HEK293 (cell line): ENCODE data around the gene PPID.

ENCODE experiments used
- CTCF ChIA-PET: fragments of 350-600 bp; formaldehyde crosslinking; extraction: SDS; loops from one replicate; lab custom pipeline; 2021; ENCODE audit warnings: antibody characterized with exemption; lab: Yijun Ruan, JAX
- POLR2A ChIA-PET: fragments of 300-600 bp; formaldehyde crosslinking; extraction: SDS; loops from one replicate; lab custom pipeline; 2020; ENCODE audit warnings: antibody characterized with exemption, inconsistent platforms; lab: Yijun Ruan, JAX
- H3K27ac ChIP-seq: fragments of 200-500 bp; sonication (Bioruptor generic); 2 replicates; pipeline ENCODE4 v1.5.1; 2014; ENCODE audit warnings: low read depth, low read length, control low read depth, inconsistent platforms; ENCODE audit errors: extremely low read depth
- H3K36me3 ChIP-seq, 2 experiments: fragments of 200-500 bp in 1 of 2; sonication (Bioruptor generic) in 1 of 2; 1 replicate in 1 of 2; 2 replicates in 1 of 2; pipeline ENCODE4 v1.5.1; 2014 to 2017; ENCODE audit warnings: inconsistent platforms in 2 of 2, low read length in 2 of 2; ENCODE audit not compliant: control insufficient read depth in 2 of 2, insufficient read depth in 1 of 2
- H3K4me1 ChIP-seq: fragments of 200-500 bp; sonication (Bioruptor generic); 2 replicates; pipeline ENCODE4 v1.5.1; 2014; ENCODE audit warnings: mild to moderate bottlenecking, low read length, inconsistent platforms; ENCODE audit not compliant: control insufficient read depth, insufficient read depth
- H3K4me3 ChIP-seq: 2 replicates; pipeline ENCODE4 v1.5.1; 2011; ENCODE audit warnings: low read depth, mild to moderate bottlenecking, control low read depth, low read length, moderate library complexity
- H3K9me3 ChIP-seq: fragments of 200-500 bp; sonication (Bioruptor generic); 2 replicates; pipeline ENCODE4 v1.5.1; 2014; ENCODE audit warnings: low read depth, low read length, inconsistent platforms; ENCODE audit not compliant: control insufficient read depth, insufficient read depth
- EGR2 ChIP-seq: fragments of 450-650 bp; formaldehyde crosslinking; IDR thresholded peaks from 2 replicates; pipeline ENCODE4 v1.5.1; 2016; ENCODE audit warnings: low read depth, missing biosample characterization, missing genetic modification characterization
- SCRT2 ChIP-seq: fragments of 450-650 bp; formaldehyde crosslinking; IDR thresholded peaks from 2 replicates; pipeline ENCODE4 v1.5.1; 2016; ENCODE audit warnings: missing biosample characterization, missing genetic modification characterization
- ZBTB1 ChIP-seq: fragments of 450-650 bp; formaldehyde crosslinking; IDR thresholded peaks from 2 replicates; pipeline ENCODE4 v1.5.1; 2016; ENCODE audit warnings: missing biosample characterization, missing genetic modification characterization
- ZBTB21 ChIP-seq: fragments of 450-650 bp; formaldehyde crosslinking; IDR thresholded peaks from 2 replicates; pipeline ENCODE4 v1.5.1; 2017; ENCODE audit warnings: missing biosample characterization, missing genetic modification characterization
- ZBTB26 ChIP-seq: fragments of 450-650 bp; formaldehyde crosslinking; optimal IDR thresholded peaks from 2 replicates; pipeline ENCODE3; 2016; ENCODE audit warnings: missing biosample characterization, mild to moderate bottlenecking, missing genetic modification characterization
- ZEB2 ChIP-seq: fragments of 450-650 bp; formaldehyde crosslinking; IDR thresholded peaks from 2 replicates; pipeline ENCODE4 v1.5.1; 2016; ENCODE audit warnings: missing biosample characterization, missing genetic modification characterization
- ZNF24 ChIP-seq: fragments of 450-650 bp; formaldehyde crosslinking; IDR thresholded peaks from 2 replicates; pipeline ENCODE4 v1.5.1; 2016; ENCODE audit warnings: missing biosample characterization, missing genetic modification characterization
- ZNF274 ChIP-seq, 2 experiments: fragments of 200-500 bp in 1 of 2; fragments of 450-650 bp in 1 of 2; sonication (Bioruptor generic) in 1 of 2; formaldehyde crosslinking in 1 of 2; IDR thresholded peaks; 2 replicates each; pipeline versions ENCODE4 v1.5.1 to v1.6.1; 2014 to 2016; ENCODE audit warnings: borderline replicate concordance in 1 of 2, inconsistent platforms in 1 of 2, low read length in 1 of 2, missing biosample characterization in 1 of 2, missing genetic modification characterization in 1 of 2
- ZNF433 ChIP-seq: fragments of 450-650 bp; formaldehyde crosslinking; IDR thresholded peaks from 2 replicates; pipeline ENCODE4 v1.5.1; 2016; ENCODE audit warnings: missing biosample characterization, missing genetic modification characterization, low read depth
- ZNF514 ChIP-seq: fragments of 450-650 bp; formaldehyde crosslinking; IDR thresholded peaks from 2 replicates; pipeline ENCODE4 v1.5.1; 2016; ENCODE audit warnings: missing biosample characterization, missing genetic modification characterization
- ZNF580 ChIP-seq: fragments of 450-650 bp; formaldehyde crosslinking; IDR thresholded peaks from 2 replicates; pipeline ENCODE4 v1.5.1; 2016; ENCODE audit warnings: missing biosample characterization, missing genetic modification characterization
- ZNF600 ChIP-seq: fragments of 450-650 bp; formaldehyde crosslinking; IDR thresholded peaks from 2 replicates; pipeline ENCODE4 v1.5.1; 2016; ENCODE audit warnings: missing biosample characterization, missing genetic modification characterization
- ZNF623 ChIP-seq: fragments of 450-650 bp; formaldehyde crosslinking; IDR thresholded peaks from 2 replicates; pipeline ENCODE4 v1.5.1; 2016; ENCODE audit warnings: missing biosample characterization, missing genetic modification characterization
- ZSCAN23 ChIP-seq: fragments of 450-650 bp; formaldehyde crosslinking; IDR thresholded peaks from 2 replicates; pipeline ENCODE4 v1.5.1; 2016; ENCODE audit warnings: missing biosample characterization, missing genetic modification characterization
- TF ChIP-seq, protein P1 (sequence below): fragments of 450-650 bp; formaldehyde crosslinking; IDR thresholded peaks from 2 replicates; pipeline ENCODE4 v1.5.1; 2016; ENCODE audit warnings: missing biosample characterization, missing genetic modification characterization
- TF ChIP-seq, protein P2 (sequence below): fragments of 450-650 bp; formaldehyde crosslinking; IDR thresholded peaks from 2 replicates; pipeline ENCODE4 v1.5.1; 2017; ENCODE audit warnings: missing biosample characterization, missing genetic modification characterization
- TF ChIP-seq, protein P3 (sequence below): fragments of 450-650 bp; formaldehyde crosslinking; IDR thresholded peaks from 2 replicates; pipeline ENCODE4 v1.5.1; 2016; ENCODE audit warnings: missing biosample characterization, missing genetic modification characterization
- TF ChIP-seq, protein P4 (sequence below): fragments of 450-650 bp; formaldehyde crosslinking; IDR thresholded peaks from 2 replicates; pipeline ENCODE4 v1.5.1; 2016; ENCODE audit warnings: missing biosample characterization, missing genetic modification characterization

The PPID gene

DNA sequence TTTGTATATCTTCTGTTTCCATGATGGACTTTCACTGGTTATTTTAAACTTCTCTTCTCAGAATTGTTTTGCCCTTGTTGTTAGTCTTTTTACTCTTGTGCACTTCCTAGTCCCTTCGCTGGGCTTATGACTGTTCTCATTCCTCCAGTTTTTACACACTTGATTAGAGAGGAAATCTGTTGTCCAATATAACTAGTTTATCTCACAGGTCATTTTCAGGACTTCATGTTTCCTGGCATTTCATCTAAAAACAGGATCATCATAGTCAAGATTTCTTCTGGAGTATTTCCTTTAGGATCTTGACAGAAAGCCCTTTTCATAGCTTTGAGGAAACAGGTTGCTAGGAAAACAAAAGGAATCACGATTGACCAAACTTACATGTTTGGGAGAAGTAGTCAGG lies 48.6 kb upstream of the PPID start:
- POLR2A ChIA-PET = no interaction called here
- Histone ChIP-seq H3K36me3 (no peaks in the 10 kb centered on the region), H3K27ac (no peak overlapping the region), H3K9me3 (no peaks in the 10 kb centered on the region), H3K4me1 (peaks cover 16% of the 10 kb centered on the region; the same call in 1 of the 2 replicates), H3K4me3 (no peak overlapping the region)
- CTCF ChIA-PET = no interaction called here
- TF ChIP-seq, protein P1, sequence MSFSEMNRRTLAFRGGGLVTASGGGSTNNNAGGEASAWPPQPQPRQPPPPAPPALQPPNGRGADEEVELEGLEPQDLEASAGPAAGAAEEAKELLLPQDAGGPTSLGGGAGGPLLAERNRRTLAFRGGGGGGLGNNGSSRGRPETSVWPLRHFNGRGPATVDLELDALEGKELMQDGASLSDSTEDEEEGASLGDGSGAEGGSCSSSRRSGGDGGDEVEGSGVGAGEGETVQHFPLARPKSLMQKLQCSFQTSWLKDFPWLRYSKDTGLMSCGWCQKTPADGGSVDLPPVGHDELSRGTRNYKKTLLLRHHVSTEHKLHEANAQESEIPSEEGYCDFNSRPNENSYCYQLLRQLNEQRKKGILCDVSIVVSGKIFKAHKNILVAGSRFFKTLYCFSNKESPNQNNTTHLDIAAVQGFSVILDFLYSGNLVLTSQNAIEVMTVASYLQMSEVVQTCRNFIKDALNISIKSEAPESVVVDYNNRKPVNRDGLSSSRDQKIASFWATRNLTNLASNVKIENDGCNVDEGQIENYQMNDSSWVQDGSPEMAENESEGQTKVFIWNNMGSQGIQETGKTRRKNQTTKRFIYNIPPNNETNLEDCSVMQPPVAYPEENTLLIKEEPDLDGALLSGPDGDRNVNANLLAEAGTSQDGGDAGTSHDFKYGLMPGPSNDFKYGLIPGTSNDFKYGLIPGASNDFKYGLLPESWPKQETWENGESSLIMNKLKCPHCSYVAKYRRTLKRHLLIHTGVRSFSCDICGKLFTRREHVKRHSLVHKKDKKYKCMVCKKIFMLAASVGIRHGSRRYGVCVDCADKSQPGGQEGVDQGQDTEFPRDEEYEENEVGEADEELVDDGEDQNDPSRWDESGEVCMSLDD = no peak
- TF ChIP-seq, protein P2, sequence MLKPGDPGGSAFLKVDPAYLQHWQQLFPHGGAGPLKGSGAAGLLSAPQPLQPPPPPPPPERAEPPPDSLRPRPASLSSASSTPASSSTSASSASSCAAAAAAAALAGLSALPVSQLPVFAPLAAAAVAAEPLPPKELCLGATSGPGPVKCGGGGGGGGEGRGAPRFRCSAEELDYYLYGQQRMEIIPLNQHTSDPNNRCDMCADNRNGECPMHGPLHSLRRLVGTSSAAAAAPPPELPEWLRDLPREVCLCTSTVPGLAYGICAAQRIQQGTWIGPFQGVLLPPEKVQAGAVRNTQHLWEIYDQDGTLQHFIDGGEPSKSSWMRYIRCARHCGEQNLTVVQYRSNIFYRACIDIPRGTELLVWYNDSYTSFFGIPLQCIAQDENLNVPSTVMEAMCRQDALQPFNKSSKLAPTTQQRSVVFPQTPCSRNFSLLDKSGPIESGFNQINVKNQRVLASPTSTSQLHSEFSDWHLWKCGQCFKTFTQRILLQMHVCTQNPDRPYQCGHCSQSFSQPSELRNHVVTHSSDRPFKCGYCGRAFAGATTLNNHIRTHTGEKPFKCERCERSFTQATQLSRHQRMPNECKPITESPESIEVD (tag by site-specific recombination) = 0 out of 2 replicates have a peak, but pooled peaks have one; percentile 27

DNA sequence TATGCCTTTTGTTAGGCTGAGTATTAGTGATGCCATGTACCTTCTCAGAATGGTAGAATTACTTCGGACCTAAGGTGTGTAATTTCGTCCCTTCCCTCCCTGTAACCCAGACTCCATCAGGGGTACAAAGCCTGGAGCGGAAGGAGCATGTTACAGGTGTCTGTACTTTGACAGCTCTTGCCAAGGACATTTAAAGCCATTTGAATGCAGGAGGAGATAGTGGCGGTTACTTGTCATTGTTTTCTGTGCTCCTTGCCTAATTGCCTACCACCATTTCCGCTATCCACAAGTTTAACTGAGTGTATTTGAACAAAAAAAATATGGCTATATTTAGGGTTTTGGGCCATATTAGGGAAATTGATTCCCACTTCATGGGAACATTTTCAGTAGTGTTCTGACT lies 47.5 kb upstream of the PPID start:
- TF ChIP-seq SCRT2 (peak; percentile 59; the same call in 1 of the 2 replicates), ZNF24 (no peak)
- Histone ChIP-seq H3K36me3 (no peaks in the 10 kb centered on the region), H3K27ac (no peak overlapping the region), H3K4me1 (peaks cover 15% of the 10 kb centered on the region; the same call in 1 of the 2 replicates), H3K4me3 (no peak overlapping the region; the same call in 1 of the 2 replicates), H3K9me3 (no peaks in the 10 kb centered on the region)
- ChIA-PET CTCF (interaction anchor here (0.5 kb wide), 1 partner anchor 129 kb away, joined by 4 read pairs; no protein-coding TSS in a partner anchor), POLR2A (no interaction called here)

- H3K9me3 ChIP-seq = no peaks in the 10 kb centered on the region
- H3K36me3 ChIP-seq = no peaks in the 10 kb centered on the region
- ChIA-PET POLR2A (interaction anchor here (1.0 to 1.2 kb wide), 2 partner anchors 41 to 99 kb away, joined by 4 to 5 read pairs; no protein-coding TSS in a partner anchor), CTCF (interaction anchor here (0.7 to 1.5 kb wide), 3 partner anchors 13 to 84 kb away, joined by 3 to 4 read pairs (median 3); no protein-coding TSS in a partner anchor)
- peak overlapping the region; percentile 75 for H3K4me3 ChIP-seq
- peaks cover 7% of the 10 kb centered on the region; the same call in 1 of the 2 replicates for H3K4me1 ChIP-seq
- peak overlapping the region; percentile 81; the same call in 1 of the 2 replicates for H3K27ac ChIP-seq
- TF ChIP-seq EGR2 (tag by site-specific recombination) (no peak), ZNF600 (tag by site-specific recombination) (peak; percentile 60), ZNF623 (no peak), ZEB2 (tag by site-specific recombination) (0 out of 2 replicates have a peak, but pooled peaks have one; percentile 24), ZNF274 (IDR thresholded peaks at IDR 0.05; ENCODE audit: low read length) (no peak), ZNF274 (tag by site-specific recombination; IDR thresholded peaks at IDR 0.05; ENCODE audit: borderline replicate concordance) (no peak), ZNF433 (tag by site-specific recombination) (no peak), ZNF514 (tag by site-specific recombination) (no peak), ZBTB1 (tag by site-specific recombination) (no peak), ZBTB26 (peak; percentile 62), ZSCAN23 (tag by site-specific recombination) (no peak), ZBTB21 (tag by site-specific recombination) (no peak), ZNF580 (no peak)
- TF ChIP-seq, protein P3, sequence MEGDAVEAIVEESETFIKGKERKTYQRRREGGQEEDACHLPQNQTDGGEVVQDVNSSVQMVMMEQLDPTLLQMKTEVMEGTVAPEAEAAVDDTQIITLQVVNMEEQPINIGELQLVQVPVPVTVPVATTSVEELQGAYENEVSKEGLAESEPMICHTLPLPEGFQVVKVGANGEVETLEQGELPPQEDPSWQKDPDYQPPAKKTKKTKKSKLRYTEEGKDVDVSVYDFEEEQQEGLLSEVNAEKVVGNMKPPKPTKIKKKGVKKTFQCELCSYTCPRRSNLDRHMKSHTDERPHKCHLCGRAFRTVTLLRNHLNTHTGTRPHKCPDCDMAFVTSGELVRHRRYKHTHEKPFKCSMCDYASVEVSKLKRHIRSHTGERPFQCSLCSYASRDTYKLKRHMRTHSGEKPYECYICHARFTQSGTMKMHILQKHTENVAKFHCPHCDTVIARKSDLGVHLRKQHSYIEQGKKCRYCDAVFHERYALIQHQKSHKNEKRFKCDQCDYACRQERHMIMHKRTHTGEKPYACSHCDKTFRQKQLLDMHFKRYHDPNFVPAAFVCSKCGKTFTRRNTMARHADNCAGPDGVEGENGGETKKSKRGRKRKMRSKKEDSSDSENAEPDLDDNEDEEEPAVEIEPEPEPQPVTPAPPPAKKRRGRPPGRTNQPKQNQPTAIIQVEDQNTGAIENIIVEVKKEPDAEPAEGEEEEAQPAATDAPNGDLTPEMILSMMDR (tag by site-specific recombination) = 0 out of 2 replicates have a peak, but pooled peaks have one; percentile 14
- TF ChIP-seq, protein P4, sequence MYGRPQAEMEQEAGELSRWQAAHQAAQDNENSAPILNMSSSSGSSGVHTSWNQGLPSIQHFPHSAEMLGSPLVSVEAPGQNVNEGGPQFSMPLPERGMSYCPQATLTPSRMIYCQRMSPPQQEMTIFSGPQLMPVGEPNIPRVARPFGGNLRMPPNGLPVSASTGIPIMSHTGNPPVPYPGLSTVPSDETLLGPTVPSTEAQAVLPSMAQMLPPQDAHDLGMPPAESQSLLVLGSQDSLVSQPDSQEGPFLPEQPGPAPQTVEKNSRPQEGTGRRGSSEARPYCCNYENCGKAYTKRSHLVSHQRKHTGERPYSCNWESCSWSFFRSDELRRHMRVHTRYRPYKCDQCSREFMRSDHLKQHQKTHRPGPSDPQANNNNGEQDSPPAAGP (tag by site-specific recombination) = no peak
Measured at GRCh38 chr4:158769175-158769921, 46.2 kb upstream of the PPID start.
